Heart left ventricle (tissue), 16 donors: Measurements from ENCODE around the gene TMEM184B. TPM values are rescaled to one million over a fixed set of nuclear protein-coding genes. Genes with fewer than 3 reads are reported as not detected.

Experiments
- ATAC-seq, 4 donors: fragments of 200-7000 bp; cut with Tn5 transposase; one replicate each; pipeline ENCODE4 v1.9.1; 2020 to 2022; ENCODE audit warnings: moderate library complexity in 4 of 4, mild to moderate bottlenecking in 3 of 4, moderate number of reproducible peaks in 1 of 4
- DNase-seq, 5 donors: peaks; one replicate each; pipeline ENCODE4 v3.0.0-alpha.2; 2020
- H3K27ac ChIP-seq, 12 donors: fragments of 200-600 bp; sonication (generic) in 4 of 12; one replicate each; pipeline versions ENCODE4 v1.5.0 to v1.8.0; 2016 to 2022; ENCODE audit warnings: mild to moderate bottlenecking in 2 of 12
- H3K27me3 ChIP-seq, 9 donors: fragments of 200-600 bp; sonication (generic) in 2 of 9; one replicate each; pipeline versions ENCODE4 v1.5.1 to v1.8.0; 2016 to 2022; ENCODE audit warnings: mild to moderate bottlenecking in 3 of 9
- H3K36me3 ChIP-seq, 9 donors: fragments of 200-600 bp; sonication (generic) in 2 of 9; one replicate each; pipeline versions ENCODE4 v1.5.0 to v1.8.0; 2018 to 2022; ENCODE audit warnings: mild to moderate bottlenecking in 2 of 9
- H3K4me1 ChIP-seq, 12 donors: fragments of 200-600 bp; sonication (generic) in 4 of 12; one replicate each; pipeline versions ENCODE4 v1.5.0 to v1.8.0; 2016 to 2022; ENCODE audit warnings: mild to moderate bottlenecking in 3 of 12
- H3K4me3 ChIP-seq, 12 donors: fragments of 200-600 bp; sonication (generic) in 4 of 12; one replicate each; pipeline versions ENCODE4 v1.5.0 to v1.8.0; 2017 to 2022; ENCODE audit warnings: mild to moderate bottlenecking in 9 of 12, moderate library complexity in 4 of 12
- H3K9me3 ChIP-seq, 12 donors: fragments of 200-600 bp; sonication (generic) in 4 of 12; one replicate each; pipeline versions ENCODE4 v1.5.0 to v1.8.0; 2016 to 2022; ENCODE audit warnings: mild to moderate bottlenecking in 1 of 12
- POLR2A ChIP-seq, 2 donors: fragments of 450-650 bp; IDR thresholded peaks; one replicate each; pipeline ENCODE4 v1.6.1; 2017; ENCODE audit warnings: antibody characterized with exemption in 2 of 2, mild to moderate bottlenecking in 2 of 2, moderate library complexity in 2 of 2
- WGBS, 4 donors: extraction: QIAGEN DNeasy Blood & Tissue Kit in 2 of 4; methylation state at CpG; one replicate each; pipeline versions ENCODE4 v1.1.5 to v1.1.7; 2013 to 2018; 5-methylcytosine and 5-hydroxymethylcytosine counted together
- intact Hi-C, 10 donors: fragments of 100-400 bp; cut with DNase I; formaldehyde crosslinking; loops; one replicate each; pipeline versions ENCODE4 v1.11.1 to v1.14.2; 2022
- polyA plus RNA-seq, 2 donors: library from polyadenylated mRNA; stranded (reverse); fragments of 200-250 nt; gene quantifications; one replicate each; pipeline ENCODE4 v1.2.3, GENCODE V29; 2013
- total RNA-seq, 9 donors: library from RNA; depleted of rRNA in 2 of 9; stranded (reverse); fragments of >200 nt in 2 of 9; fragmentation: NEBNext Ultra II Directional in 3 of 9; extraction: Animal tissue kit (Norgen Biotek cat#: 25700) in 3 of 9; gene quantifications; one replicate each; pipeline versions ENCODE4 v1.1.0 to v1.2.4, GENCODE V29; 2016 to 2023
- TF ChIP-seq, protein P1 (sequence below), 12 donors: fragments of 200-600 bp; sonication (generic) in 4 of 12; IDR thresholded peaks; one replicate each; pipeline versions ENCODE4 v1.5.0 to v1.8.0; 2018 to 2022; ENCODE audit warnings: antibody characterized with exemption in 12 of 12, mild to moderate bottlenecking in 5 of 12
- donor health status: ischemic (EF 13 %, LVEDD 7.1; RV severe dilation, severe dysfunction).
- donor health status: healthy with polysubstance abuse.
- donor health status: DM: no; HTN: yes; CAD: no.
- donor health status: DM: no; HTN: no; CAD: no.
- donor health status: ischemic (EF 25% LVEDD 6.9; RV normal size, moderate dysfunction).
- donor health status: ischemic (EF 25% LVEDD 5.7; RV mildly dilated, moderate dysfunction).
- donor health status: healthy.
- donor health status: DM: yes; HTN: yes; CAD: no.
- donor health status: ischemic (EF 35%, LVEDD 5.7; RV mildly dilated, moderate dysfunction).
- donor health status: nonischemic (EF 11% LVEDD 7.7; RV severe dilation, severe dysfunction).
- donor health status: DM: yes; HTN: yes; CAD: no.
- donor health status: PGD.
- donor health status: ischemic (EF 29% LVEDD 5.4; RV normal size, mild dysfunction).
- donor health status: nonischemic (EF 23%, LVEDD 6.1; RV moderate dilation, normal function).

The TMEM184B gene
- total and polyA plus RNA-seq, 11 donors, result 19.5 to 103 (median 47.0) TPM

DNA sequence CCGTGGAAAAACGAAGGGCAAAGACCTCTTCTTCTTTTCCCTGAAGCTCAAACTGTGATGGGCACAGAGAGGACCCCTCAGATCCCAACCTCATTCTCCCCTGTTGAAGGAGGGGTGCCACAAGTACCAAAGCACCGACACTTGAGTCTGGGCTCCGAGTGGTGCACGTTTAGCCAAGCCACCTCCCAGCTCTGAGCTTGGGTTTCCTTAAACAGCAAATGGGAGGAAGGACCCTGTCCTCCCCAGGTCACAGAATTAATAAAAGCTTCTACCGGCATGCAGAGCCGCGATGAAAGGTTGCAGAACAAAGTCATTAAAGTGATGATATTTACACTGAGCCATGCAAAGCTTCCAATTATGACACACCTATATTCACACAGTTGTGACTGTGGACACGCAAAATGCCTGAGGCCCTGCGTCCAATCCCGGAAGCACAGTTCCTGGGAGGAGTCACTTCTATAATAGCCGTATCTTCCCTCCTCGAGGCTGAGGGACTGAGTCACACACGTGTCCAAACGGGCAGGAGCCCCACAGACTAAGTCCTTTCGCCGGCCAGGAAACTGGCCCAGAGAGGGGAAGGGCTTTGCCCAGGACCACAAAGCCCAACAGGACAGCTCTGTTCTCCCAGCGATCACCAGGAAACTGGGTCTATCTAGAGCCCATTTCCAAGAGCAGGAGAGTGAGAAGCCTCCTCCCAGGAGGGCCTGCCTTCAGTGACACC lies 45.3 kb upstream of the TMEM184B start:
- ATAC-seq (peak; percentile 40 to 72 (median 68)), DNase-seq (peak; percentile 70 to 85 (median 79))
- Histone ChIP-seq H3K9me3 (no peaks in the 10 kb centered on the region), H3K4me3 (peak overlapping the region in 11 of 12 donors; percentile 36 to 94 (median 61)), H3K36me3 (peaks cover 0 to 1% (median 0%) of the 10 kb centered on the region in 9 donors), H3K27ac (peak overlapping the region; percentile 78 to 98 (median 96)), H3K27me3 (no peaks in the 10 kb centered on the region), H3K4me1 (peaks cover 10 to 48% (median 37%) of the 10 kb centered on the region in 12 donors)
- TF ChIP-seq, protein P1, sequence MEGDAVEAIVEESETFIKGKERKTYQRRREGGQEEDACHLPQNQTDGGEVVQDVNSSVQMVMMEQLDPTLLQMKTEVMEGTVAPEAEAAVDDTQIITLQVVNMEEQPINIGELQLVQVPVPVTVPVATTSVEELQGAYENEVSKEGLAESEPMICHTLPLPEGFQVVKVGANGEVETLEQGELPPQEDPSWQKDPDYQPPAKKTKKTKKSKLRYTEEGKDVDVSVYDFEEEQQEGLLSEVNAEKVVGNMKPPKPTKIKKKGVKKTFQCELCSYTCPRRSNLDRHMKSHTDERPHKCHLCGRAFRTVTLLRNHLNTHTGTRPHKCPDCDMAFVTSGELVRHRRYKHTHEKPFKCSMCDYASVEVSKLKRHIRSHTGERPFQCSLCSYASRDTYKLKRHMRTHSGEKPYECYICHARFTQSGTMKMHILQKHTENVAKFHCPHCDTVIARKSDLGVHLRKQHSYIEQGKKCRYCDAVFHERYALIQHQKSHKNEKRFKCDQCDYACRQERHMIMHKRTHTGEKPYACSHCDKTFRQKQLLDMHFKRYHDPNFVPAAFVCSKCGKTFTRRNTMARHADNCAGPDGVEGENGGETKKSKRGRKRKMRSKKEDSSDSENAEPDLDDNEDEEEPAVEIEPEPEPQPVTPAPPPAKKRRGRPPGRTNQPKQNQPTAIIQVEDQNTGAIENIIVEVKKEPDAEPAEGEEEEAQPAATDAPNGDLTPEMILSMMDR (IDR thresholded peaks at IDR 0.05), result no peak
- TF ChIP-seq POLR2A (IDR thresholded peaks at IDR 0.05), result peak in 1 of 2 donors; percentile 34
- intact Hi-C loops, result loop anchor here in 4 of 10 donors (2.0 to 5.0 kb wide), 4 partner anchors 45 to 141 kb away; partner anchors contain the start of gene TMEM184B (in 4 of the 4)
- WGBS, 4 donors, result 3 to 14% (median 6%) methylated on average over 11 to 18 of the region's 18 CpGs

DNA sequence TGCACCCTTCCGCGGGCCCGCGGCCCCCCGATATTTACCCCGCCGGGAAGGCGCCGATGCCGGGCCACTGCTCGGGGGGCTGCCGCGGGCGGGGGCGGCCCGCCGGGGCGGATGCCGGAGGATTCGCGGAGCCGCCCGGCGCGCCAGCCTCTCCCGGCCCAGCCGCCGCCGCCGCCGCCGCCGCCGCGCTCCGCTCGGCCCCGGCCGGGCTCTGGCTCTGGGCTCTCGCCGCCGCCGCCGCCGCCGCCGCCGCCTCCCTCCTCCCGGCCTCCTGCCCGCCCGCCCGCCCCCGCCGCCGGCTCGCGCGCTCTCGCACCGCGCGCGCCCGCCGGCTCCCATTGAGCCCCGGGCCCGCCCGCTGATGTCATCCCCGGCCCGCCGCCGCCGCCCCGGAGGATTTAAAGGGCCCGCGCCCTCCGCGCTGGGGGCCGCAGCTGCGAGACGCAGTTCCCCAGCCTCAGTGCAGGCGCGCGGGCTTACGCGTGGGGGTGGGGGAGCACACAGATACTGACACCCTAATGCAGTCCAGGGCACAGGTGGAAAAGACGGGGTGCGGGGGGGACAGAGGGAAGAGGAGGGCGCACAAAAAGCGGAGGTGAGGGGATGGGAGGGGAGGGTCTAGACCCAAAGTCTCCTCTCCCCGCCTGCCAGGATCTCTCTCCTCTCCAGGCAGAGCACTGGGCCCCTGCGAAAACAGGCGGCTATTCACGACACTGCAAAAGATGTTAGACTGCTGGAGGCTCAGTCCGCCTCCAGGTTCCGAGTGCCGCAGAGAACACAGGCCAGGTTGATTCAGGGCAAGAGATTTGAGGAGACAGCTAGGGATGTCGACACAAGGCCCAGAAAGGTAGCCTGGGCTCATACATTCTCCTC lies 44.5 kb upstream of the TMEM184B start, which contains the start of gene CSNK1E:
Gene CSNK1E, minus strand, starts transcription at position 312 of the 873 bp plus-strand sequence. CDS start 3,276 bp downstream, outside the sequence.
- peaks cover 0 to 9% (median 7%) of the 10 kb centered on the region in 9 donors for H3K36me3 ChIP-seq
- H3K27me3 ChIP-seq, result no peaks in the 10 kb centered on the region
- ATAC-seq (peak; percentile 35 to 77 (median 67)), DNase-seq (peak; percentile 86 to 91 (median 88))
- peak within 1 kb of the TSS; percentile 95 to 100 (median 98) for H3K27ac ChIP-seq
- no peaks in the 10 kb centered on the region for H3K9me3 ChIP-seq
- peaks cover 10 to 56% (median 44%) of the 10 kb centered on the region in 12 donors for H3K4me1 ChIP-seq
- TF ChIP-seq, protein P1 (IDR thresholded peaks at IDR 0.05), result no peak
- peak in 1 of 2 donors; percentile 37 for TF ChIP-seq POLR2A (IDR thresholded peaks at IDR 0.05)
- intact Hi-C loops, result loop anchor here in 4 of 10 donors (2.0 to 5.0 kb wide), 4 partner anchors 45 to 140 kb away; partner anchors contain the start of gene TMEM184B (in 4 of the 4)
- peak within 1 kb of the TSS; percentile 52 to 98 (median 84) for H3K4me3 ChIP-seq
- WGBS, 4 donors, result 1 to 3% (median 1%) methylated on average over 21 to 98 of the region's 98 CpGs

DNA sequence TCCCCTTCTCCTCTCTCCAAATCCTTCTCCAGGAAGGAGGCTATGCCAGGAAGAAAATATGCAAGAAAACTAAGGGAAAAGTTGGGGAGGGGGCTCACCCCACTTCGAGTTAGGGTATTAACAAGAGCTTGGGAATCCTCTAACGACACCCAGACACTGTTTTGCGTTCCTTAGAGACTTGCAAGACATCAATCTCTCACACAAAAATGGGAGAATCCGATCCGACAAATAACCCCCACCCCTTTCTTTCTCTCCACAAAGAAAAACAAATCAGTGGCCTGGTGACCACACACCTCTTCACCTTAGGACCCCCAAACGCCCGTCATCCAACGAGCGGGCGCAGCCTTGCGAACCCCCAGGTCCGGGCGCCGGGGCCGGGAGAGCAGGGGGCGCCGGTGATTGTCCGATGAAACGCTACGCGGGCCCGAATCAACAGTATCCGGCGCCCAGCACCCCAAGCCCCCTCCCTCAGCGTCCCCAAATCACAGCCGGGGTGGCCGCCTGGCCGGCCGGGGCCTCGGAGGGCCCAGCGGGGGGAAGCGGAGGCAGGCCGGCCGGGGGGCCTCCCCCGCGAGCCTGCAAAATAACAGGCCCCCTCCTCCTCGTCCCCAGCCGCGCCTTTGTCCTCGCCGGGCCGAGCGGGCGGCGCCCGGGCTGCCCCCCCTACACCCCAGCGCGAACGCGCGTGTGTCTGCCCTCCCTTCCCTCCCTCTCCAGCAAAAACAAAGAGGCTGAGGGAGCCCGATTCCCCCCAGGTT lies 43.7 kb upstream of the TMEM184B start:
- ATAC-seq (peak; percentile 11 to 54 (median 32)), DNase-seq (peak; percentile 66 to 80 (median 76))
- TF ChIP-seq POLR2A (IDR thresholded peaks at IDR 0.05), result peak in 1 of 2 donors; percentile 54
- TF ChIP-seq, protein P1 (IDR thresholded peaks at IDR 0.05), result no peak
- 0 to 1% (median 0%) methylated on average over 25 to 52 of the region's 52 CpGs for WGBS, 4 donors
- peak overlapping the region; percentile 52 to 98 (median 84) for H3K4me3 ChIP-seq
- no peaks in the 10 kb centered on the region for H3K9me3 ChIP-seq
- peaks cover 0 to 17% (median 15%) of the 10 kb centered on the region in 9 donors for H3K36me3 ChIP-seq
- intact Hi-C loops, result loop anchor here in 4 of 10 donors (2.0 to 5.0 kb wide), 4 partner anchors 44 to 139 kb away; partner anchors contain the start of gene TMEM184B (in 4 of the 4)
- H3K4me1 ChIP-seq, result peaks cover 10 to 64% (median 52%) of the 10 kb centered on the region in 12 donors
- no peaks in the 10 kb centered on the region for H3K27me3 ChIP-seq
- peak overlapping the region; percentile 85 to 100 (median 98) for H3K27ac ChIP-seq
